GM18511 (cell line): ENCODE measurements around the gene TMEM138.
A peak's percentile ranks its signal among the peaks of the same experiment; 100 is the strongest.
"Not testable (repeated sequence)": the region's sequence is repeated elsewhere in the genome, so short reads cannot be mapped to it uniquely, and the experiment has no call there.

Experiments
- ATAC-seq: cut with Tn5 transposase; IDR thresholded peaks from one replicate; pipeline ENCODE4 v1.9.1; 2021; ENCODE audit warnings: mild to moderate bottlenecking, moderate library complexity; ENCODE audit not compliant: unreplicated experiment

TMEM138 gene

GRCh38 chr11:61362542-61362875, 335 bp downstream of the TMEM138 start:
- ATAC-seq: peak; percentile 3

- ATAC-seq: no peak
These were observed 2.0 kb downstream of the TMEM138 start for GRCh38 chr11:61364012-61364675.

- no peak for ATAC-seq
These were observed 5.2 kb downstream of the TMEM138 start for GRCh38 chr11:61367406-61367805.

- ATAC-seq: no peak
These were observed 6.5 kb downstream of the TMEM138 start for GRCh38 chr11:61368646-61369045.

- peak; percentile 72 for ATAC-seq
These were observed 7.5 kb downstream of the TMEM138 start for GRCh38 chr11:61369372-61370348.

GRCh38 chr11:61370349-61371005, 8.3 kb downstream of the TMEM138 start:
- ATAC-seq: peak; percentile 20

- ATAC-seq: no peak
These were observed 10.7 kb downstream of the TMEM138 start for GRCh38 chr11:61372659-61373420.

GRCh38 chr11:61375761-61376108, 13.6 kb downstream of the TMEM138 start:
- ATAC-seq: no peak

GRCh38 chr11:61377461-61378160, 15.4 kb downstream of the TMEM138 start:
- ATAC-seq: no peak

- ATAC-seq: no peak
These were observed 16.6 kb downstream of the TMEM138 start for GRCh38 chr11:61378713-61379313.

- no peak for ATAC-seq
These were observed 18.7 kb downstream of the TMEM138 start for GRCh38 chr11:61380884-61381283.

- not testable (repeated sequence) for ATAC-seq
These were observed 21.7 kb downstream of the TMEM138 start for GRCh38 chr11:61383859-61384258.

- no peak for ATAC-seq
These were observed 22.4 kb downstream of the TMEM138 start for GRCh38 chr11:61384271-61385242.

- no peak for ATAC-seq
These were observed 28.0 kb downstream of the TMEM138 start for GRCh38 chr11:61390161-61390560.

GRCh38 chr11:61392981-61393595, 30.9 kb downstream of the TMEM138 start:
- no peak for ATAC-seq

- no peak for ATAC-seq
These were observed 39.0 kb downstream of the TMEM138 start for GRCh38 chr11:61401173-61401572.

- no peak for ATAC-seq
These were observed 39.4 kb downstream of the TMEM138 start for GRCh38 chr11:61401573-61401972.

GRCh38 chr11:61403658-61404057, 41.5 kb downstream of the TMEM138 start:
- ATAC-seq: no peak
